Measurements from ENCODE around the gene NUDT4B.
"Not testable (repeated sequence)": the region's sequence is repeated elsewhere in the genome, so short reads cannot be mapped to it uniquely, and the experiment has no call there.

NUDT4B gene

DNA sequence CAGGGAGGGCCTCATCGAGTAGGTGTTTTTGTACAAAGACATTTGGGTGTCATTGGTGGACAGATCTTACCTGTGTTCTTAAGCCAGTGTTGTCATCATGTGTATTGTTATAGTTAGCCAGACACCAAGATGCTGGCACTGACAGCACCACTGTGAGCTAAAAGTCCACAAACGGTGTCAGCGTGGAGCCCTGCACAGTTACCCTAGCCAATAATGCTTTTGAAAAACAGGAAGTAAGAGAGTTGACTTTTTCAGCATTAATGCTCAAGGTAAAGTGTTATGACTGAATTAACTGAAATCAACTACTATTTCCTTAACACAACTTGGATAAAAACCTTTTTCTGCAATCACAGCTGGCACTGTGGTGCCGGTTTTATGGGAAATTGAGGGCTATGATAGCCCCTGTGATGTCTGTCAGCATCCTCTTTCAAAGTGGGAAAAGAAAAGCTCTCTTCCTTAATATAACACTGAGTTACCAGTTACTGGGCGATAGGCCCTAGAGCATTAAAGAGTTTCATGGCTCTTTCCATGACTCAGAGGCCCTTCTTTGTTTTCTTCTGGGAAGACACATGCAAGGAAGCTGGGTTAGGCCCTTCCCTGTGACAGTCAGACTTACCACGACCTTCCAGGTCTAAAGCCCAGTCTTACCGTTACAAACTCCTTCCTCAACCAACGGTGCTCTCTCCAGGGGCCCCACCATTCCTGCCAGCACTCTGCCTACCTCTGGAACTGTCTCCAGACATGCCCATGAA is 37.6 kb upstream of the NUDT4B start:
- H3K27me3 ChIP-seq (replicated peaks in 2 of 5; ENCODE audit: control insufficient read depth in 4 of 5, insufficient read depth in 5 of 5, low read length in 4 of 5); H3K27ac ChIP-seq (ENCODE audit: insufficient read depth in 1 of 2, low read depth in 1 of 2, low read length in 2 of 2, poor library complexity in 1 of 2, severe bottlenecking in 2 of 2); H3K4me3 ChIP-seq (ENCODE audit: control insufficient read depth in 1 of 7, extremely low read depth in 1 of 7, insufficient read depth in 4 of 7, low read depth in 2 of 7, low read length in 6 of 7); H3K4me1 ChIP-seq (ENCODE audit: control extremely low read depth in 1 of 4, control insufficient read depth in 4 of 4, insufficient read depth in 4 of 4, low read length in 3 of 4); DNase-seq; CTCF ChIA-PET; POLR2A ChIA-PET; H3K9me3 ChIP-seq (ENCODE audit: control extremely low read depth in 1 of 5, control insufficient read depth in 4 of 5, insufficient read depth in 2 of 5, low read depth in 1 of 5, low read length in 4 of 5); H3K36me3 ChIP-seq (ENCODE audit: control insufficient read depth in 4 of 4, insufficient read depth in 4 of 4, low read length in 3 of 4): not testable (repeated sequence)
- no CpG with 5 or more reads among the region's 8 CpGs for WGBS (ENCODE audit: insufficient coverage)

DNA sequence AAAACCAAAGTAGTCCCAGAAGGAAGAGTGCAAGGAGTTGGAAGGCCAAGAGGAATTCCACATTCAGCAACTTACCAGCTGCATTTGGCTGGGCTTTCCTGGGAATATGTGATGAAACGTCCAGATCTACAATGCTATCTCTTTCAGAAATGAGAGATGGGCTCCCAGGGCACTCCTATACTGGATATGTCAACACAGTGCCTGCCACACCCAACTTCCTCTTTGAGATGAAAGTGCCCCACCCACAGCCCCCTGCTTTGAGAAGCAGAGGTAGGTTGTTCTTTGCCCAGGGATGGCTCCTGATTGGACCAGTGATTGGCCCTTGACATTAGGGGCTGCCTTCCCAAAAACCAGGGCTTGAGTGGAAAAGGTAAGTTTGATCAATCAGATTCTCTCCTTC is 36.2 kb upstream of the NUDT4B start:
- WGBS (ENCODE audit: insufficient coverage) = no CpG with 5 or more reads among the region's 1 CpG
- H3K4me1 ChIP-seq (ENCODE audit: control extremely low read depth in 1 of 4, control insufficient read depth in 4 of 4, insufficient read depth in 4 of 4, low read length in 3 of 4); H3K36me3 ChIP-seq (ENCODE audit: control insufficient read depth in 4 of 4, insufficient read depth in 4 of 4, low read length in 3 of 4); H3K27ac ChIP-seq (ENCODE audit: insufficient read depth in 1 of 2, low read depth in 1 of 2, low read length in 2 of 2, poor library complexity in 1 of 2, severe bottlenecking in 2 of 2); H3K4me3 ChIP-seq (ENCODE audit: control insufficient read depth in 1 of 7, extremely low read depth in 1 of 7, insufficient read depth in 4 of 7, low read depth in 2 of 7, low read length in 6 of 7); DNase-seq; H3K27me3 ChIP-seq (replicated peaks in 2 of 5; ENCODE audit: control insufficient read depth in 4 of 5, insufficient read depth in 5 of 5, low read length in 4 of 5); H3K9me3 ChIP-seq (ENCODE audit: control extremely low read depth in 1 of 5, control insufficient read depth in 4 of 5, insufficient read depth in 2 of 5, low read depth in 1 of 5, low read length in 4 of 5); CTCF ChIA-PET; POLR2A ChIA-PET: not testable (repeated sequence)

DNA sequence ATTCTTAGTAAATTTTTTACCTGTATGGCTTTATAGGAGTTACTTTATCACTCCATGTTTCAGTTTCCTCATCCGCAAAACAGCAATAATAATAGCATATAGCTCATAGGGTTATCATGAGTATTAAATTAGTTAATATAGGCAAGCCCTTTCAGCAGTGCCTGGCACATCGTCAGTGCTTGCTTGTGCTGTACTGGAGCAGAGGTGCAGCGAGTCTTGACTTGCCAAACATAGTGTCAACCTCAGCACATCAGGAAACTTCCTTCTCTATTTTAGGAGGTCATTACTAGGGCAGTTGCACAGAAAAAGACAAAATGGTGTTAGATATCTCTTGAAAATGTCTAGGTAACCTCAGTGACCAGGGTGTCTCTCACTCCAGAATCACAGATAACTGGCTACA is 33.1 kb upstream of the NUDT4B start:
- H3K27ac ChIP-seq (ENCODE audit: insufficient read depth in 1 of 2, low read depth in 1 of 2, low read length in 2 of 2, poor library complexity in 1 of 2, severe bottlenecking in 2 of 2); H3K27me3 ChIP-seq (replicated peaks in 2 of 5; ENCODE audit: control insufficient read depth in 4 of 5, insufficient read depth in 5 of 5, low read length in 4 of 5); H3K4me1 ChIP-seq (ENCODE audit: control extremely low read depth in 1 of 4, control insufficient read depth in 4 of 4, insufficient read depth in 4 of 4, low read length in 3 of 4); DNase-seq; H3K4me3 ChIP-seq (ENCODE audit: control insufficient read depth in 1 of 7, extremely low read depth in 1 of 7, insufficient read depth in 4 of 7, low read depth in 2 of 7, low read length in 6 of 7); CTCF ChIA-PET; H3K36me3 ChIP-seq (ENCODE audit: control insufficient read depth in 4 of 4, insufficient read depth in 4 of 4, low read length in 3 of 4); POLR2A ChIA-PET; H3K9me3 ChIP-seq (ENCODE audit: control extremely low read depth in 1 of 5, control insufficient read depth in 4 of 5, insufficient read depth in 2 of 5, low read depth in 1 of 5, low read length in 4 of 5): not testable (repeated sequence)
- no CpG with 5 or more reads among the region's 3 CpGs for WGBS (ENCODE audit: insufficient coverage)

DNA sequence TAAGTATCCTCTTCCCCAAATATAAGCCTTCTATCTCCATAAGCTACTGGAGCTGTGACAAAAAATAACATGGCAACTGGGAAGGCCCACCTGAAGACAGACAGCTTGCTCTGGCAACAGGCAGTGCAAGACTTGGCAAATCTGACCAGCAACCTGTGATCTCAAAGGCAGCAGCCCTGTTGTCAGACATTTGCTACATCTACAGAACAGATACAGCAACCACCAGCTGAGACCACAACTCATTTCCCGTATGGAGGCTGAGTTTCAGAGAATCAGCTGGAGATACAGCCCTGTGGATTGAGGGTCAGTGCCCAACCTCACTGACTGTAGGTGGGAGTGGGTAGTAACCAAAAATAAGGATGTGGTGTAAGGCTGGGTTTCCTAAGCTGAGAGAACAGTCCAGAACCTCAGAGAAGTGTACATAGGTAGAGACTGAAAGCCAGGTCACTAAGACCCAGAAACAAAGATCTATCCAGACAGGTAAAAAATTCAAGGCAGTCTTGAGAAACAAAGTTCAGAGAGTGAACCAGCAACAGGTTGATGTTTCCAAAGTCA is 31.5 kb upstream of the NUDT4B start:
- H3K36me3 ChIP-seq (ENCODE audit: control insufficient read depth in 4 of 4, insufficient read depth in 4 of 4, low read length in 3 of 4); H3K4me1 ChIP-seq (ENCODE audit: control extremely low read depth in 1 of 4, control insufficient read depth in 4 of 4, insufficient read depth in 4 of 4, low read length in 3 of 4); H3K27me3 ChIP-seq (replicated peaks in 2 of 5; ENCODE audit: control insufficient read depth in 4 of 5, insufficient read depth in 5 of 5, low read length in 4 of 5); H3K4me3 ChIP-seq (ENCODE audit: control insufficient read depth in 1 of 7, extremely low read depth in 1 of 7, insufficient read depth in 4 of 7, low read depth in 2 of 7, low read length in 6 of 7); H3K9me3 ChIP-seq (ENCODE audit: control extremely low read depth in 1 of 5, control insufficient read depth in 4 of 5, insufficient read depth in 2 of 5, low read depth in 1 of 5, low read length in 4 of 5); CTCF ChIA-PET; POLR2A ChIA-PET; DNase-seq; H3K27ac ChIP-seq (ENCODE audit: insufficient read depth in 1 of 2, low read depth in 1 of 2, low read length in 2 of 2, poor library complexity in 1 of 2, severe bottlenecking in 2 of 2): not testable (repeated sequence)
- WGBS (ENCODE audit: insufficient coverage) = no CpG with 5 or more reads among the region's 1 CpG

DNA sequence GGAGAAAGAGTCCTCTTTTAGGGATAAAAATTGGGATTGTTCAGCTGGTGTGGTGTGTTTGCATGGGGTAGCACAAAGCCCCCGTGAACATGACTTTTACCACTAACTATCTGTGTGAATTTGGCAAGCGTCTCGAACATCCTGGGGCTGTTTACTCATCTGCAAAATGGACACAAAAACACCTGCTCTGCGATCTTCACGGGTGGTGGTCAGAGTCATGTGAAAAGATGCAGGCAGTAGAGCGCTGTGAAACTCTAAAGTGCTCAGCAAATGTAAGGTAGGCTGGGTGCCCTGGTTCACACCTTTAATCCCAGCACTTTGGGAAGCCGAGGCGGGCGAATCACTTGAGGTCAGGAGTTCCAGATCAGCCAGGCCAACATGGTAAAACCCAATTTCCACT is 27.7 kb upstream of the NUDT4B start:
- H3K36me3 ChIP-seq (ENCODE audit: control insufficient read depth in 4 of 4, insufficient read depth in 4 of 4, low read length in 3 of 4); H3K4me3 ChIP-seq (ENCODE audit: control insufficient read depth in 1 of 7, extremely low read depth in 1 of 7, insufficient read depth in 4 of 7, low read depth in 2 of 7, low read length in 6 of 7); H3K4me1 ChIP-seq (ENCODE audit: control extremely low read depth in 1 of 4, control insufficient read depth in 4 of 4, insufficient read depth in 4 of 4, low read length in 3 of 4); H3K27ac ChIP-seq (ENCODE audit: insufficient read depth in 1 of 2, low read depth in 1 of 2, low read length in 2 of 2, poor library complexity in 1 of 2, severe bottlenecking in 2 of 2); CTCF ChIA-PET; H3K27me3 ChIP-seq (replicated peaks in 2 of 5; ENCODE audit: control insufficient read depth in 4 of 5, insufficient read depth in 5 of 5, low read length in 4 of 5); H3K9me3 ChIP-seq (ENCODE audit: control extremely low read depth in 1 of 5, control insufficient read depth in 4 of 5, insufficient read depth in 2 of 5, low read depth in 1 of 5, low read length in 4 of 5); DNase-seq; POLR2A ChIA-PET: not testable (repeated sequence)
- WGBS (ENCODE audit: insufficient coverage) = no CpG with 5 or more reads among the region's 9 CpGs

DNA sequence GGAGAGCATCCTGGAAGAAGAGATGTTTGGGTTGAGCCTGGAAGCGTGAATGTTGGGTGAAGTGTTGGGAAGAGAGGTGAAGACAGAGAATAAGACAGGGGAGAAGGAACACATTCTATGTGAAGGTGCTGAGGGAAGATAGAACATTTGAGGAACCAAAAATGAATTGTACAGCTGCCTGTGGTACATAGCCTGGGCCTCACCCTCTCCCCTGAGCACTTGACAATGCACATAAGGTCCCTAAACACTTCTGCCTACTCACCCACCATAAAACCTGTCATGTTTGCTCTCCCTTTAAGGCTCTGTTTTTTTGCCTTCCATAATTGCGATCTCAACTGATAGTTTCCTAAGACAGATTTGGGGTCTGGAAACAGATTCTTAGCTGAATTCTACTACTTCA is 25.8 kb upstream of the NUDT4B start:
- no CpG with 5 or more reads among the region's 2 CpGs for WGBS (ENCODE audit: insufficient coverage)
- H3K4me1 ChIP-seq (ENCODE audit: control extremely low read depth in 1 of 4, control insufficient read depth in 4 of 4, insufficient read depth in 4 of 4, low read length in 3 of 4); CTCF ChIA-PET; H3K36me3 ChIP-seq (ENCODE audit: control insufficient read depth in 4 of 4, insufficient read depth in 4 of 4, low read length in 3 of 4); POLR2A ChIA-PET; DNase-seq; H3K27ac ChIP-seq (ENCODE audit: insufficient read depth in 1 of 2, low read depth in 1 of 2, low read length in 2 of 2, poor library complexity in 1 of 2, severe bottlenecking in 2 of 2); H3K27me3 ChIP-seq (replicated peaks in 2 of 5; ENCODE audit: control insufficient read depth in 4 of 5, insufficient read depth in 5 of 5, low read length in 4 of 5); H3K4me3 ChIP-seq (ENCODE audit: control insufficient read depth in 1 of 7, extremely low read depth in 1 of 7, insufficient read depth in 4 of 7, low read depth in 2 of 7, low read length in 6 of 7); H3K9me3 ChIP-seq (ENCODE audit: control extremely low read depth in 1 of 5, control insufficient read depth in 4 of 5, insufficient read depth in 2 of 5, low read depth in 1 of 5, low read length in 4 of 5): not testable (repeated sequence)

DNA sequence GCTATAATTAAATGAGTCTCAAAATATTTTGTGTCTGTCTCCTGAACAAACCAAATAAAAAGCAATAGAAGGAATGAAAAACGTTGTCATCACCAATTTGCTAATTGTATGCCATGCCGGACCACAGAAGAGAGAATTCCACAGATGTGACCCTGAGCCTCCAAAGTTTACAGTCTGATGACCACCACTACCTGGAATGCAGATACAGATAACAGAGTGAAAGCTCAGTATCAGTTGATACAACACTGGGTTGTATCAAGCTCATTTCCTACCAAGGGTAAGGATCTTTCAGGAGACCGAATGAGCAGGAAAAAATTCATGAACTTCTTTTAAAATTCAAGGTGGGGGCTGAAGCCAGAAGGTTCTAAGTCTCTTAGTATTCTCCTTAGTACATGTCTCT is 25.1 kb upstream of the NUDT4B start:
- WGBS (ENCODE audit: insufficient coverage) = no CpG with 5 or more reads among the region's 3 CpGs
- POLR2A ChIA-PET; CTCF ChIA-PET; H3K9me3 ChIP-seq (ENCODE audit: control extremely low read depth in 1 of 5, control insufficient read depth in 4 of 5, insufficient read depth in 2 of 5, low read depth in 1 of 5, low read length in 4 of 5); H3K4me3 ChIP-seq (ENCODE audit: control insufficient read depth in 1 of 7, extremely low read depth in 1 of 7, insufficient read depth in 4 of 7, low read depth in 2 of 7, low read length in 6 of 7); H3K36me3 ChIP-seq (ENCODE audit: control insufficient read depth in 4 of 4, insufficient read depth in 4 of 4, low read length in 3 of 4); H3K27me3 ChIP-seq (replicated peaks in 2 of 5; ENCODE audit: control insufficient read depth in 4 of 5, insufficient read depth in 5 of 5, low read length in 4 of 5); DNase-seq; H3K4me1 ChIP-seq (ENCODE audit: control extremely low read depth in 1 of 4, control insufficient read depth in 4 of 4, insufficient read depth in 4 of 4, low read length in 3 of 4); H3K27ac ChIP-seq (ENCODE audit: insufficient read depth in 1 of 2, low read depth in 1 of 2, low read length in 2 of 2, poor library complexity in 1 of 2, severe bottlenecking in 2 of 2): not testable (repeated sequence)
